GM12878 (cell line): ENCODE measurements around the gene CHRM4. TPM values are rescaled to one million over a fixed set of nuclear protein-coding genes. Genes with fewer than 3 reads are reported as not detected.

Source experiments
- ATAC-seq: fragments of 200-7000 bp; cut with Tn5 transposase; 3 replicates; pipeline ENCODE4 v1.9.1; 2020; ENCODE audit warnings: mild to moderate bottlenecking, moderate library complexity
- BruUV-seq: library from RNA; stranded (reverse); fragments of 400-500 nt; replicated peaks from 2 replicates; lab custom pipeline; 2021; lab: Mats Ljungman, UMichigan
- CTCF ChIA-PET: fragments of 300-600 bp; sonication (Branson Sonifier 250); formaldehyde crosslinking; extraction: SDS; loops from one replicate; lab custom pipeline; 2021; ENCODE audit warnings: inconsistent platforms; lab: Yijun Ruan, JAX
- POLR2A ChIA-PET: fragments of 350-600 bp; formaldehyde crosslinking; extraction: SDS; loops from one replicate; lab custom pipeline; 2021; ENCODE audit warnings: inconsistent platforms; lab: Charles Lee
- RAD21 ChIA-PET: fragments of 300-600 bp; sonication (Branson Sonifier 250); formaldehyde crosslinking; loops from one replicate; lab custom pipeline; 2023; ENCODE audit warnings: antibody characterized with exemption; ENCODE audit not compliant: unreplicated experiment; lab: Charles Lee
- SMC1A ChIA-PET: fragments of 300-600 bp; sonication (Branson Sonifier 250); formaldehyde crosslinking; loops from one replicate; lab custom pipeline; 2023; ENCODE audit not compliant: unreplicated experiment, uncharacterized antibody; lab: Charles Lee
- DNase-seq: peaks from one replicate; pipeline ENCODE4 v3.0.0-alpha.2; 2011; ENCODE audit warnings: low read depth, low spot score
- FAIRE-seq: peaks from 3 replicates; lab custom pipeline; 2011; peaks lifted over from hg19 to GRCh38; lab: Jason Lieb, UNC
- H2AFZ ChIP-seq: 2 replicates; pipeline ENCODE4 v1.6.0; 2011; ENCODE audit warnings: low read depth, low read length, control low read depth; ENCODE audit not compliant: control insufficient read depth
- H3K27ac ChIP-seq: 2 replicates; pipeline ENCODE4 v1.5.1; 2011; ENCODE audit warnings: control low read depth; ENCODE audit not compliant: control insufficient read depth, insufficient read depth
- H3K27me3 ChIP-seq, 2 experiments: replicated peaks in 1 of 2; 2 replicates each; pipeline versions ENCODE4 v1.6.0 to v1.6.1; 2011; ENCODE audit warnings: low read length in 1 of 2; ENCODE audit not compliant: control insufficient read depth in 2 of 2, insufficient read depth in 2 of 2
- H3K36me3 ChIP-seq, 2 experiments: 2 replicates each; pipeline ENCODE4 v1.5.1; 2011; ENCODE audit warnings: low read length in 1 of 2; ENCODE audit not compliant: control insufficient read depth in 2 of 2, insufficient read depth in 2 of 2
- H3K4me1 ChIP-seq: 2 replicates; pipeline ENCODE4 v1.6.1; 2011; ENCODE audit warnings: mild to moderate bottlenecking, low read length, moderate library complexity, mixed read lengths; ENCODE audit not compliant: control insufficient read depth, insufficient read depth
- H3K4me2 ChIP-seq: 2 replicates; pipeline ENCODE4 v1.6.0; 2011; ENCODE audit warnings: control low read depth; ENCODE audit not compliant: control insufficient read depth, insufficient read depth
- H3K4me3 ChIP-seq: fragments of 200-600 bp; sonication (generic); 2 replicates; pipeline ENCODE4 v1.5.1; 2016
- H3K79me2 ChIP-seq: 2 replicates; pipeline ENCODE4 v1.6.0; 2011; ENCODE audit warnings: low read length; ENCODE audit not compliant: control insufficient read depth, insufficient read depth
- H3K9ac ChIP-seq: 2 replicates; pipeline ENCODE4 v1.8.0; 2011; ENCODE audit warnings: low read length, control low read depth, mixed read lengths; ENCODE audit not compliant: control insufficient read depth, insufficient read depth
- H3K9me3 ChIP-seq: replicated peaks from 3 replicates; pipeline ENCODE4 v1.5.1; 2011; ENCODE audit warnings: mild to moderate bottlenecking, low read length; ENCODE audit not compliant: control insufficient read depth, insufficient read depth
- H4K20me1 ChIP-seq: 2 replicates; pipeline ENCODE4 v1.6.0; 2011; ENCODE audit not compliant: control insufficient read depth, insufficient read depth
- ATF2 ChIP-seq: IDR thresholded peaks from 2 replicates; pipeline ENCODE4 v1.6.1; 2012; ENCODE audit warnings: low read length, inconsistent platforms
- CBX3 ChIP-seq: fragments of 200-600 bp; sonication (generic); IDR thresholded peaks from 2 replicates; pipeline ENCODE4 v1.6.1; 2016; ENCODE audit warnings: low read depth, borderline replicate concordance
- CEBPB ChIP-seq, 2 experiments: fragments of 150-350 bp in 1 of 2; IDR thresholded peaks; 2 replicates each; pipeline ENCODE4 v1.6.1; 2012 to 2014; ENCODE audit warnings: low read depth in 2 of 2, low read length in 2 of 2, borderline replicate concordance in 1 of 2, inconsistent platforms in 1 of 2
- CHD4 ChIP-seq: fragments of 200-600 bp; sonication (generic); IDR thresholded peaks from 2 replicates; pipeline ENCODE4 v1.6.1; 2016; ENCODE audit warnings: mild to moderate bottlenecking
- ELK1 ChIP-seq: IDR thresholded peaks from 2 replicates; pipeline ENCODE4 v1.6.1; 2012; ENCODE audit warnings: low read depth, low read length, improper control_type of control experiment
- EP300 ChIP-seq, 2 experiments: fragments of 150-350 bp in 1 of 2; IDR thresholded peaks; 2 replicates each; pipeline ENCODE4 v1.6.1; 2011 to 2012; ENCODE audit warnings: low read depth in 2 of 2, low read length in 2 of 2, borderline replicate concordance in 1 of 2, improper control_type of control experiment in 1 of 2, inconsistent platforms in 1 of 2; ENCODE audit not compliant: control insufficient read depth in 1 of 2
- EZH2 ChIP-seq: IDR thresholded peaks from 2 replicates; pipeline ENCODE4 v1.6.1; 2012; ENCODE audit warnings: low read depth, mild to moderate bottlenecking, control low read depth, inconsistent platforms, low read length, borderline replicate concordance; ENCODE audit not compliant: control insufficient read depth
- IKZF1 ChIP-seq: fragments of 450-650 bp; conservative IDR thresholded peaks from 2 replicates; pipeline ENCODE4 v1.6.1; 2017; ENCODE audit warnings: antibody characterized with exemption, mild to moderate bottlenecking
- IRF3 ChIP-seq: fragments of 450-650 bp; IDR thresholded peaks from 2 replicates; pipeline ENCODE4 v1.6.1; 2014; ENCODE audit warnings: mild to moderate bottlenecking
- MEF2A ChIP-seq: IDR thresholded peaks from 2 replicates; pipeline ENCODE4 v1.6.1; 2011; ENCODE audit warnings: low read depth, mild to moderate bottlenecking, low read length, moderate library complexity; ENCODE audit not compliant: insufficient read depth
- NFXL1 ChIP-seq: fragments of 450-650 bp; IDR thresholded peaks from 2 replicates; pipeline ENCODE4 v1.6.1; 2017; ENCODE audit warnings: antibody characterized with exemption, mild to moderate bottlenecking, borderline replicate concordance
- REST ChIP-seq: IDR thresholded peaks from 2 replicates; pipeline ENCODE4 v1.6.1; 2012; ENCODE audit warnings: mild to moderate bottlenecking, low read depth, low read length
- SIX5 ChIP-seq: IDR thresholded peaks from 2 replicates; pipeline ENCODE4 v1.6.1; 2011; ENCODE audit warnings: mild to moderate bottlenecking, low read depth, low read length, moderate library complexity; ENCODE audit not compliant: severe bottlenecking
- SMC3 ChIP-seq: IDR thresholded peaks from 2 replicates; pipeline ENCODE4 v1.6.1; 2011; ENCODE audit warnings: low read length, improper control_type of control experiment, borderline replicate concordance
- SPI1 ChIP-seq: IDR thresholded peaks from 2 replicates; pipeline ENCODE4 v1.6.1; 2011; ENCODE audit warnings: low read depth, mild to moderate bottlenecking, low read length, moderate library complexity, borderline replicate concordance; ENCODE audit not compliant: insufficient read depth
- SUPT20H ChIP-seq: IDR thresholded peaks from 2 replicates; pipeline ENCODE4 v1.6.1; 2011; ENCODE audit warnings: low read depth, mild to moderate bottlenecking, low read length, moderate library complexity, borderline replicate concordance; ENCODE audit not compliant: control insufficient read depth
- WGBS: methylation state at CpG from one replicate; pipeline ENCODE4 v1.1.6; 2016; ENCODE audit warnings: low lambda C conversion rate; ENCODE audit not compliant: insufficient replicate concordance, insufficient coverage; ENCODE audit errors: missing lambda C conversion rate; 5-methylcytosine and 5-hydroxymethylcytosine counted together
- in situ Hi-C: fragments of 300-500 bp; cut with MboI; formaldehyde crosslinking; loops from 9 replicates; pipeline ENCODE4 v1.14.3; 2018; ENCODE audit warnings: mixed read lengths
- intact Hi-C: fragments of 100-400 bp; cut with micrococcal nuclease; formaldehyde crosslinking; loops from one replicate; pipeline ENCODE4 v1.14.2; 2022; ENCODE audit not compliant: unreplicated experiment
- polyA plus RNA-seq, 11 experiments: library from polyadenylated mRNA; depleted of rRNA in 4 of 11; unstranded in 6 of 11; stranded (reverse) in 5 of 11; fragments of >200 nt; fragmentation: Nextera tagmentation in 4 of 11; fragmentation: Illumina TruSeq in 1 of 11; extraction: Ambion mirVana in 4 of 11; extraction: Trizol in 1 of 11; gene quantifications; 1 replicate in 1 of 11; 2 replicates in 10 of 11; pipeline versions ENCODE4 v1.2.1 to v1.2.3, GENCODE V29; 2011 to 2016; ENCODE audit warnings: inconsistent platforms in 2 of 11, missing spikeins in 2 of 11, low read depth in 1 of 11
- total RNA-seq, 4 experiments: library from RNA; depleted of rRNA in 3 of 4; stranded (reverse); fragments of >200 nt in 3 of 4; fragmentation: Illumina TruSeq in 1 of 4; extraction: Trizol in 1 of 4; gene quantifications; 2 replicates each; pipeline versions ENCODE4 v1.2.1 to v1.2.3, GENCODE V29; 2013 to 2021

CHRM4 gene
- total and polyA plus RNA-seq, 10 of the 15 experiments (the other 5 are each of a cell fraction or from before 2014, with no cell fraction given), result 0.12 to 0.23 (median 0.13) TPM; not detected in 7

- BruUV-seq, result no TSS peak
- ATAC-seq (no peak), DNase-seq (no peak), FAIRE-seq (no peak)
- intact Hi-C loops, result no loop called here
- Histone ChIP-seq H4K20me1 (no peaks in the 10 kb centered on the region), H3K9ac (no peak overlapping the region), H3K4me1 (no peaks in the 10 kb centered on the region), H3K9me3 (no peaks in the 10 kb centered on the region), H3K27ac (no peak overlapping the region), H3K36me3 (peaks cover 12 to 23% of the 10 kb centered on the region in 2 experiments), H3K27me3 (no peaks in the 10 kb centered on the region), H2AFZ (no peak overlapping the region), H3K4me3 (no peak overlapping the region), H3K79me2 (no peaks in the 10 kb centered on the region), H3K4me2 (no peak overlapping the region)
- 96% methylated on average over 5 of the region's 5 CpGs for WGBS
- RAD21 ChIA-PET, result no interaction called here
- no peak for TF ChIP-seq SPI1
- TF ChIP-seq SUPT20H, result no peak
- TF ChIP-seq MEF2A, result no peak
- no peak for TF ChIP-seq IRF3
- TF ChIP-seq ELK1, result no peak
- no peak for TF ChIP-seq EZH2
- no peak for TF ChIP-seq SMC3
- TF ChIP-seq CHD4, result no peak
- TF ChIP-seq CBX3, result no peak
- no peak for TF ChIP-seq NFXL1
- no peak for TF ChIP-seq IKZF1
- TF ChIP-seq SIX5, result no peak
- no peak for TF ChIP-seq ATF2
- no peak for TF ChIP-seq REST
- no peak for TF ChIP-seq CEBPB (IDR thresholded peaks at IDR 0.05; ENCODE audit: borderline replicate concordance in 1 of 2, low read depth in 2 of 2, low read length in 2 of 2)
- no peak for TF ChIP-seq EP300 (IDR thresholded peaks at IDR 0.05; ENCODE audit: borderline replicate concordance in 1 of 2, control insufficient read depth in 1 of 2, low read depth in 2 of 2, low read length in 2 of 2)
- in situ Hi-C loops, result no loop called here
- POLR2A ChIA-PET, result no interaction called here
- SMC1A ChIA-PET, result interaction anchor here (0.8 kb wide), 1 partner anchor 108 kb away, joined by 4 read pairs; no protein-coding TSS in a partner anchor
- CTCF ChIA-PET, result interaction anchor here (1.1 kb wide), 1 partner anchor 22 kb away, joined by 4 read pairs; no protein-coding TSS in a partner anchor
These were observed 22.9 kb upstream of the CHRM4 start for GRCh38 chr11:46414466-46414796.
